Calu3 (cell line): Measurements from ENCODE around the gene RIMBP2. TPM values are rescaled to one million over a fixed set of nuclear protein-coding genes. Genes with fewer than 3 reads are reported as not detected.

Experiments
- BruUV-seq: library from RNA; stranded (reverse); fragments of 400-500 nt; replicated peaks from 2 replicates; lab custom pipeline; 2021; lab: Mats Ljungman, UMichigan
- CTCF ChIA-PET: fragments of 300-600 bp; sonication (Branson Sonifier 250); formaldehyde crosslinking; loops from one replicate; lab custom pipeline; 2022; ENCODE audit warnings: antibody characterized with exemption; lab: Charles Lee
- DNase-seq: peaks from one replicate; pipeline ENCODE4 v3.0.0; 2022
- H3K27ac Mint-ChIP-seq: one replicate; pipeline ENCODE4 v1.8.0; 2022; ENCODE audit warnings: mixed read lengths; ENCODE audit not compliant: unreplicated experiment
- H3K27me3 Mint-ChIP-seq: one replicate; pipeline ENCODE4 v1.8.0; 2022; ENCODE audit warnings: mixed read lengths; ENCODE audit not compliant: unreplicated experiment
- H3K36me3 Mint-ChIP-seq: one replicate; pipeline ENCODE4 v1.8.0; 2022; ENCODE audit warnings: mild to moderate bottlenecking, moderate library complexity, mixed read lengths; ENCODE audit not compliant: insufficient read depth, unreplicated experiment
- H3K4me1 Mint-ChIP-seq: one replicate; pipeline ENCODE4 v1.8.0; 2022; ENCODE audit warnings: mild to moderate bottlenecking, low read depth, mixed read lengths; ENCODE audit not compliant: unreplicated experiment
- H3K4me3 Mint-ChIP-seq: one replicate; pipeline ENCODE4 v1.8.0; 2022; ENCODE audit warnings: mild to moderate bottlenecking, low read depth, moderate library complexity, mixed read lengths; ENCODE audit not compliant: unreplicated experiment
- H3K9me3 Mint-ChIP-seq: one replicate; pipeline ENCODE4 v1.8.0; 2022; ENCODE audit warnings: low read depth, mixed read lengths; ENCODE audit not compliant: unreplicated experiment
- intact Hi-C: fragments of 100-400 bp; cut with micrococcal nuclease; formaldehyde crosslinking; loops from one replicate; pipeline ENCODE4 v1.10.0; 2022; ENCODE audit not compliant: unreplicated experiment
- total RNA-seq: library from RNA; stranded (reverse); gene quantifications from 2 replicates; pipeline ENCODE4 v1.2.3, GENCODE V29; 2022
- TF ChIP-seq, protein P1 (sequence below): fragments of 200-600 bp; IDR thresholded peaks from one replicate; pipeline ENCODE4 v1.8.0; 2022; ENCODE audit warnings: antibody characterized with exemption; ENCODE audit not compliant: unreplicated experiment

RIMBP2 gene
- total RNA-seq, 1 experiment from 2014 or later = 6.1 TPM

DNA sequence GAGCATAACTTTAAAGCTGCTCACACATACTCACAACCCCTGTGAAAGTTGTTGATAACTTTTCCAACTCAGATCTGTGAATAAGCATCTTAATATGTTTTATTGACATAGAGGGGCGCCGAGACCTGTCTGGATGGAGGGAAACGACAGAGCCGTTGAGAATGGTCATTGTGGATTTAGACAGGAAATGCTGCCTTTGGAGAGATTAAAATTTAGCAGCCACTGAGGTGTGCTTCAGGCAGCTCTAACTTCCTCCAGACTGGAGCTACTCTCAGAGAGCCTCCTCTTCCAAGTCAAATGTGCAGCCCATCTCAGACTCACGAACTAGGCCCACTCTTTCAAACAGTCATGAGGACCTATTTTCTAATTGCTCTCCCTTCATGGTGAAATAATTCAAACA is 90.9 kb downstream of the RIMBP2 start:
- peaks cover 5% of the 10 kb centered on the region for H3K9me3 Mint-ChIP-seq
- CTCF ChIA-PET = no interaction called here
- H3K4me1 Mint-ChIP-seq = no peaks in the 10 kb centered on the region
- TF ChIP-seq, protein P1, sequence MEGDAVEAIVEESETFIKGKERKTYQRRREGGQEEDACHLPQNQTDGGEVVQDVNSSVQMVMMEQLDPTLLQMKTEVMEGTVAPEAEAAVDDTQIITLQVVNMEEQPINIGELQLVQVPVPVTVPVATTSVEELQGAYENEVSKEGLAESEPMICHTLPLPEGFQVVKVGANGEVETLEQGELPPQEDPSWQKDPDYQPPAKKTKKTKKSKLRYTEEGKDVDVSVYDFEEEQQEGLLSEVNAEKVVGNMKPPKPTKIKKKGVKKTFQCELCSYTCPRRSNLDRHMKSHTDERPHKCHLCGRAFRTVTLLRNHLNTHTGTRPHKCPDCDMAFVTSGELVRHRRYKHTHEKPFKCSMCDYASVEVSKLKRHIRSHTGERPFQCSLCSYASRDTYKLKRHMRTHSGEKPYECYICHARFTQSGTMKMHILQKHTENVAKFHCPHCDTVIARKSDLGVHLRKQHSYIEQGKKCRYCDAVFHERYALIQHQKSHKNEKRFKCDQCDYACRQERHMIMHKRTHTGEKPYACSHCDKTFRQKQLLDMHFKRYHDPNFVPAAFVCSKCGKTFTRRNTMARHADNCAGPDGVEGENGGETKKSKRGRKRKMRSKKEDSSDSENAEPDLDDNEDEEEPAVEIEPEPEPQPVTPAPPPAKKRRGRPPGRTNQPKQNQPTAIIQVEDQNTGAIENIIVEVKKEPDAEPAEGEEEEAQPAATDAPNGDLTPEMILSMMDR = no peak
- no peaks in the 10 kb centered on the region for H3K36me3 Mint-ChIP-seq
- no TSS peak for BruUV-seq
- H3K4me3 Mint-ChIP-seq = no peak overlapping the region
- no peaks in the 10 kb centered on the region for H3K27me3 Mint-ChIP-seq
- no peak for DNase-seq
- intact Hi-C loops = no loop called here
- no peak overlapping the region for H3K27ac Mint-ChIP-seq

DNA sequence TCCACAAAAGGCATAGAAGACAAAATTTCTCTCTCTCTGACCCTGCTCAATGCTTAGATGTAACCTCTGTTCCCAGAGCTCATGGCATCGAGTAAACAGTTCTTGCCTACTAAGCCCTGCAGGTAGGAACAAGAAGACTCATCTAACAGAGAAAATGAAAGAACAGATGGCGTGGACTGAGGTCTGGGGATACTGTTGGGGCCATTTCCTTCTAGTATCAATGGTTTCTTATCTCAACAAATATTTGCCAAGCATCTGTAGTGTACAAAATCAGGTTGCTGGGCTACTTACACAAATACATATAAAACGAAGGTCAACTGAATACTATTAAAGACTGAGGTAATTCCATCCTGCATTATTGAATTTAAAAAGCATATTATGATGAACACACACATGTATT is 93.3 kb downstream of the RIMBP2 start:
- no peak overlapping the region for H3K27ac Mint-ChIP-seq
- H3K4me1 Mint-ChIP-seq = no peaks in the 10 kb centered on the region
- no peak for DNase-seq
- CTCF ChIA-PET = interaction anchor here (0.6 kb wide), 1 partner anchor 704 kb away, joined by 3 read pairs; no protein-coding TSS in a partner anchor
- H3K36me3 Mint-ChIP-seq = no peaks in the 10 kb centered on the region
- TF ChIP-seq, protein P1 = no peak
- H3K27me3 Mint-ChIP-seq = no peaks in the 10 kb centered on the region
- peaks cover 6% of the 10 kb centered on the region for H3K9me3 Mint-ChIP-seq
- BruUV-seq = no TSS peak
- no peak overlapping the region for H3K4me3 Mint-ChIP-seq
- intact Hi-C loops = no loop called here

DNA sequence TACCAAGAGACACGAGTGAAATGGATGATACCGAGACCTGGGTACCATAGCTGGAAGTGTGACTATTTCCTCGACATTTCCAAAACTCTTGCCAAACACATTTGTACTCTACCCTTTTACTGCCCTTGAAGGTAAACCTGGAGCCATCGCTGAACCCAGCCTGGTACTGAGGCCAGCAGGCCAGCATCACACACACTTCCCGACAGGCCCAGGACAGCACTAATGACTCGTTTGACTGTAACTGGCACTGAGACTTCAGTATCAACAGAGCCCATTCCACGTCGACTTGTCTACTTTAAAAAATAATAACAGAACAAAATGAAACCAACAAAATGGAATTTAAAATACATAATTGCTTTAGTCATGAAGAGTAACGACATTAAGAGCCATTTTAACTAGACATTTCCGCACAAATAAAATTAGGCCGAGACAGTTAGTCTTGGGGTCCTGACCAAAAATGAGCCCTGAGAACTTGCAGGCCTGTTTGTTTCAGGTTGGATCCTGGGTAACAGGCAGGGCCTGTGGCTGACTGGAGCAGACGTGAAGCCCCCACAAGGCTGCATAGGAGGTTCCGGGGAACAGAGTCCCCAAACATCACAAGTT is 94.3 kb downstream of the RIMBP2 start:
- TF ChIP-seq, protein P1 = no peak
- DNase-seq = no peak
- BruUV-seq = no TSS peak
- Mint-ChIP-seq H3K4me3 (no peak overlapping the region), H3K36me3 (no peaks in the 10 kb centered on the region), H3K9me3 (peaks cover 6% of the 10 kb centered on the region), H3K27me3 (no peaks in the 10 kb centered on the region), H3K27ac (no peak overlapping the region), H3K4me1 (no peaks in the 10 kb centered on the region)
- CTCF ChIA-PET = no interaction called here
- intact Hi-C loops = no loop called here

DNA sequence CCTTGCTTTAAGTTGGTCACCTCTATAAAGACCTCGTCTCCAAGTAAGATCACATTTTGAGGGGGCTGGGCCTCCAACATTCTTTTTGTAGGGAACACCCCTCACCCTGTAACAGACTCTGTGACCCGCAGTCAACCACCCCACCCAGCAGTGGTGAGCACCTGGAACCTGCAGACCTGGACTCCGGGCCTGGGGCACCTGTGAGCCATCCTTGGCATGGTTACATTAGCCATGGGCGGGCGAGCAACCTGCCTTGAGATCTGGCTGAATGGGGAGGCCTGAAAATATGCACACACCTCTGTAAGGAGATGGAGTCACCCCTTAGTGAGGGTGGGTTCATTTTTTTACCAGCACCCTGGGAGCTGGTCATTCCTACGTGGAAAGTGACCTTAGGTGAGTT is 95.3 kb downstream of the RIMBP2 start:
- CTCF ChIA-PET = no interaction called here
- Mint-ChIP-seq H3K4me1 (no peaks in the 10 kb centered on the region), H3K4me3 (no peak overlapping the region), H3K27me3 (no peaks in the 10 kb centered on the region), H3K27ac (no peak overlapping the region), H3K9me3 (peaks cover 6% of the 10 kb centered on the region), H3K36me3 (no peaks in the 10 kb centered on the region)
- TF ChIP-seq, protein P1 = no peak
- DNase-seq = no peak
- intact Hi-C loops = no loop called here
- no TSS peak for BruUV-seq
